ES-I3 (cell line): ENCODE data around the gene VGLL3.

ENCODE experiments used
- H3K36me3 ChIP-seq: 2 replicates; pipeline ENCODE4 v1.6.1; 2013; ENCODE audit warnings: mild to moderate bottlenecking, low read length, control low read depth, moderate library complexity; ENCODE audit not compliant: insufficient read depth
- H3K4me1 ChIP-seq: 2 replicates; pipeline ENCODE4 v1.6.1; 2013; ENCODE audit warnings: mild to moderate bottlenecking, control low read depth, low read length; ENCODE audit not compliant: insufficient read depth
- H3K9ac ChIP-seq: 2 replicates; pipeline ENCODE4 v1.6.1; 2013; ENCODE audit warnings: low read depth, mild to moderate bottlenecking, low read length, moderate library complexity
- H3K9me3 ChIP-seq: 2 replicates; pipeline ENCODE4 v1.6.1; 2013; ENCODE audit warnings: mild to moderate bottlenecking, low read length, moderate library complexity; ENCODE audit not compliant: control insufficient read depth, insufficient read depth

VGLL3 gene

GRCh38 chr3:86890741-86891396 is 100.1 kb downstream of the VGLL3 start:
- Histone ChIP-seq H3K9ac (no peak overlapping the region), H3K4me1 (peaks cover 19% of the 10 kb centered on the region; the same call in 1 of the 2 replicates), H3K9me3 (no peaks in the 10 kb centered on the region), H3K36me3 (no peaks in the 10 kb centered on the region)
